T-helper 1 cell treated with Interleukin-12 subunit alpha and Interleukin-12 subunit beta and Interleukin-4 antibody, amounts not matched to agents 30 ng/mL and 1 ng/mL, for 36 hours (primary cell): Measurements from ENCODE around the gene COL4A4. TPM values are rescaled to one million over a fixed set of nuclear protein-coding genes. Genes with fewer than 3 reads are reported as not detected.

Source experiments
- intact Hi-C: fragments of 100-400 bp; cut with micrococcal nuclease; formaldehyde crosslinking; loops from one replicate; pipeline ENCODE4 v1.15.1; 2024
- total RNA-seq: library from RNA; stranded (reverse); gene quantifications from 2 replicates; pipeline ENCODE4 v1.2.3, GENCODE V29; 2022

The COL4A4 gene
- total RNA-seq, 1 donor from 2014 or later, result not detected

DNA sequence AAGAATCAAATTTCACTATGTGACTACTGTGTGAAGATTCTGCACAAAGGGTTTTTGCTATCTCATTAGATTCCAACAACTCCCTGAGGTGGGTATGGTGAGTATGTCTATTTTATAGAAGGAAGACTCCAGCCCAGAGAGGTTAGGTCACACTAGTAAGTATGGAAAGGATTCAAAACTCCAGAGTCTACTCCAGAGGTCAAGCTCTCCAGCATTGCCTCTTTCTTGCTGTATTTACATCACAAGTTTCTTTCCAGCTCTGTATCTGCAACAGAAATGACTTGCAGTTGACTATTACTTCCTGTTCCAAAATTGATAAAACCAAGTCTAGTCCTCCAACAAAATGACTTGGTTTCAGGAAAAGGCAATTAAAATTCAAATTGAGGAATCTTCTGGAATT is 2.1 kb downstream of the COL4A4 start:
- intact Hi-C loops, result no loop called here

DNA sequence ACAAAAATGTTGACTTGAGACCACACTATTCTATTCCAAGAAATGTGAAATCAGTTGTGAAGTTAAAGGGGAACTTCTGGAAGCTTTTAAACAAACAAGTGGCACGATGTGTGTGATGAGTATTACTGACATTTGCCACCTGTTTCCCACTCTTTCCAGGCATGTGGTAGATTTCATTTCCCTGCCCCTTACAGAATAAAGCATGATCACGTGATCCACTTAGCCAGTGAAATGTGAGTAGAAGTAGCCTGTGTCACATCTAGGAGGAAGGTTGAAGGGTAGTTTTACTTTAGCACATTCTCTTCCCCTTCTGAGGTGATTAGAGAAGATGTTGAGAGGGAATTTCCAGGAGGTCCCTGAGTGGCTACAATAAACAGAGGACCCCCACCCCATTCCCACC is 3.8 kb downstream of the COL4A4 start:
- intact Hi-C loops, result no loop called here

DNA sequence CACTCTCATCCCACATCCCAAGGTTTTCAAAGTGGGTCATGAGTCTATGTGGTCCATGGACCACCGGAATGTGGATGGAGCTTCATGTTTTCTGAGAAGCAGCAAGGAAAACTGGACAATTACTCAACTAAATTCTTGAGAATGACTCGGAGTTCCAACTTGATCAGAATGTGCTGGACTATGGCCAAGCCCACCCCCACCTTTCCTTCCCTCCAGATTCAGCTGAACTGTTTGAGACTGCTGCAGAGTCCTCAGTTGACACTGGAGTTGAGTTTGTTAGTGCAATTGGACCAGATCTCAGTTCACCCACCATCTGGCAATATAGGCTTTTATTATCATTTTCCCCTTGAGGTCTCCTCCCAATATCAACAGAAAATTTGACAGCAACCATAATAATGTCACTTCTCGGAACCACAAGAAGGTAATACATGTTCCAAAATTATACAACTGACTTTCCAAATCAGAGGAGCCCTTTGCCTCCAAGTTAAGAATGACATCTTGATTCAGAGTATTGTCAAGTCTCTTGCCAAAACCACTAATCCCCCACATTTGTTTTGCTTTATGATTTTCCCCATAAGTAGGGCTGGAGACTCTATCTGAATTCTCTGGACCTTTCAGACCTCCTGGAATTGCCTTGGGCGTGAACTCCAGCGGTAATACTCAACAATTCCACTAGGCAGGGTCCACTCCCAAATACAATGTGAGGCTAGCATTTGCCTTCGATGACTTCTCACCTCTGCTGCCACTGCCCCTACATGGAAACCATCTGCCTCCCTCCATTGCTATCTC is 8.8 kb downstream of the COL4A4 start:
- intact Hi-C loops, result no loop called here

DNA sequence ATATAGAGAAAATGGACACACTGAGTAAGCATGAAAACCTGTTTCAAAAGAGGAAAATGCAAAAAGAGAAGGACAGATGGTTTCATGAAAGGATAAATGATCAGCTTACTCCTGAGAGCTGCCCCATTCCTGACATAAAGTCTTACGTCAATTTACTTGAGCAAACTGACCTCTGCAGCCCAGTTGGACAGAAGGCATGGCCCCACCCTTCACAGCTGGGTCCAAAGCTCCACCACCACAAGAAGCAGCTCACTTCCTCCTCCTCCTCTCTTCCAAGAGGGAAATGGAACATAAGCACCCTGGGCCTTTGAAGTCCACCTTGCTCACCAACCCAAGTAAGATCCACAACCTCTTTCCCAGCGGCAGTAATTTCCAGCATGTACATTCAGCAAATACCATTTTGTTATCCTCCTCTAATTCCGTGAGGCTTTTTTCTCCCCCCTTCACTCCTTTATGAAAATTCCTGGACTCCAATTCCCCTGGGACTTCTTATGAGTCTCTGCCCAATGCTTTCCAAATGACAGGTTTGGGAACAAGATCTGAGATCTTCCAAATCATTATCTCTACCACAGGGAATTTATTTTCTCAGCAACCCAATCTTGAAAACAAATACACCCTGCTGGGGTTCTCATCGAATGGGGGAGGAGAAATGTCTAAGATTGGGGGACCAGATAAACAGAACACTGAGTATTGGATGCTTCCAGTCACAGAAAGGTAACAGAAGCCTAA is 10.1 kb downstream of the COL4A4 start:
- intact Hi-C loops, result no loop called here

DNA sequence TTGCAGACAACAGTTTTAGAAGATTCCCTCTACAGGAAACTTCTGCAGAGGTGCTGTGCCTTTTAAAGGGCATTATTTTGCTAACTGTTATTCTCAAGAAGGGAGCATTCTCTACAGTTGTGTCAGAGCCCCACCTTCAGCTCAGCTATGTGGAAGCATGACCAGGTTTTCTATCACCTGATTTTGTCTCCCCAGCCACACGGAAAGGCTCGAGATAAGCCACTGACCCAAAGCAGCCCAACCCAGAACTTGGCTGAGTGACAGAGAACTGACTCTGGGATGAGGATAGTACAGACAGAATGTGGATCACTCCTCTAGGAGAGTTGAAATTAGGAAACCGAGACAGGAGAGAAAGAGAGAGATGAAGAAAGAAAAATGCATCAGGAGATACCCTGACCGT is 10.7 kb downstream of the COL4A4 start:
- intact Hi-C loops, result no loop called here

DNA sequence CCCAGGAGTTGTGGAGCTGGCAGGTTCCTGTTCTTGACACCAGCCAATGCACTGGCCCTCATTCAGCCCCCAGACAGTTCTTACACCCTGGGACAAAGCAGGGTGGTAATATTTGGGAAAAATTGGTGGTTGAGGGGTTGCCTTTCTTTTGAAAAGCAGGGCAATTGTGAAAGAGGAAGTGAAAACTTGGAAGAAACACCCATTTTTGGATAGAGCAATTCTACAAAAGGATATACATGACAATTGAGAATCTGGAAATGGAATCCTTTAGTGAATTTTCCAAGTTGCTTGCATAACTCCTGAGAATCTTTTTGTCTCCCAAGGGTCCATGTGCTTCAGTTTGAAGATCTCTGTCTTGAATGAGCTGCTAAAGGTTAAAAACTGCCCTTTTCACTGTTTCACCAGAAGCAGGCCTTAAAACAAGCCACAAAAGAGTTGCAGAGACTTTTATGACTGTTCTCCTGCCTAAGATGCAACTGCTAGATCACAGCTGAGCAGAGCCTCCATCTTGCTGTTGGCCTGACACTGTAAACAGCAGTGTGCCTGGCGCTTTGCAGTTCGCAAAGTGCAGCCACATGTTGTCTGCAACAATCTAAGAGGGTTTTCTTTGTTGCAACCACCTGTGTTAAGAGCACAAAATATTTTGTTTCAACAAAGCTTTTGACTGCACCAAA is 11.8 kb downstream of the COL4A4 start:
- intact Hi-C loops, result no loop called here

DNA sequence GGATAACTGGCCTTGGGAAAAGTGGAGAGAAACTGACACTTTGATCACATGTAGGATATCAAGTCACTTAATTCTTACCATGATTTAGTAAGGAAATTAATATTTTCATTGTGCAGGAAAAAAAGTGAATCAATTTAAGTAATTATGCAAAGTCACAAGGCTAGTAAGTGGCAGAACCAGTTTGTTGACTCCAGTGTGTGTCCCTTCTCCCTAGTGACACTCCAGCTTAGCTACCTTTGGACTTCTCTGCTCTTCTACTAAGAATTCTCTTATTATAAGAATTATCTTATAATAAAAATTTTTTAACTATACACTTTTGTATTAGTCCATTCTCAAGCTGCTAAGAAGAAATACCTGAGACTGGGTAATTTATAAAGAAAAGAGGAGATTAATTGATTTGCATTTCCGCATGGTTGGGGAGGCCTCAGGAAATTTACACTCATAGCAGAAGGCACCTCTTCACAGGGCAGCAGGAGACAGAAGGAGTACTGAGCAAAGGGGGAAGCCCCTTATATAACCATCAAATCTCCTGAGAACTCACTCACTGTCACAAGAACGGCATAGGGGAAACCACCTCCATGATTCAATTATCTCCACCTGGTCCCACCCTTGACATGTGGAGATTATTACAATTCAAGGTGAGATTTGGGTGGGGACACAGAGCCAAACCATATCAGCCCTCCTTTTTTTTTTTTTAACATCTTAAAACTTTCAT is 13.6 kb downstream of the COL4A4 start:
- intact Hi-C loops, result no loop called here

DNA sequence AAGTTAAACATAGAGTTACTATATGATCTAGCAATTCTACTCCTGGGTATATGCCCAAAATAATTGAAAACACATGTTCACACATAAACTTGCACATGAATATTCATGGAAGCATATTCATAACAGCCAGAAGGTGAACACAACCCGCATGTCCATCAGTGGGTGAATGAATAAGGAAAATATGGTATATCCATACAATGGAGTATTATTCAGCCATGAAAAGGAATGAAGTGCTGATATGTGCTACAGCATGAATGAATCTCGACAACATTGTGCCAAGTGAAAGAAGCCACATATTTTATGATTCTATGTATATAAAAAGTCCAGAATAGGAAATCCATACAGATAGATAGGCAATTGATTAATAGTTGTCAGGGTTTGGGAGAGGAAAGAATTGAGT is 15.9 kb downstream of the COL4A4 start:
- intact Hi-C loops, result no loop called here

DNA sequence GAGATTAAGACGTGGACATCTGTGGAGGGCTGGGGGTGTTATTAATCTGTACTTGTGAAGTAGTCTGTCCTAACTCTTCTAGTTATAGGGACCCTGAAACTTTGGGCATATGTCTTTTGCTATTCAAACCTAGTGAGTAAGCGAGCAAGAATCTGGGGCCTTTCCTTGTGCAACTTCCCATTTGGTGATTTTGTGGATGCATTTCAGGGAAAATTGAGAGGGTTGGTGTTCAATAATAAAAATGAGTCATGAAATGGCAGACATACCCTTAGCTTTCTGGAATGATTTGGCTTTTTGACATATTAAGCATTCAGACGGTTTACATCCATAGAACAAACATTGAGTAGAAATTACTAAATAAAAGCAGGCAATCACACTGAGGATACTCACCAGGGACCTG is 17.0 kb downstream of the COL4A4 start:
- intact Hi-C loops, result no loop called here

DNA sequence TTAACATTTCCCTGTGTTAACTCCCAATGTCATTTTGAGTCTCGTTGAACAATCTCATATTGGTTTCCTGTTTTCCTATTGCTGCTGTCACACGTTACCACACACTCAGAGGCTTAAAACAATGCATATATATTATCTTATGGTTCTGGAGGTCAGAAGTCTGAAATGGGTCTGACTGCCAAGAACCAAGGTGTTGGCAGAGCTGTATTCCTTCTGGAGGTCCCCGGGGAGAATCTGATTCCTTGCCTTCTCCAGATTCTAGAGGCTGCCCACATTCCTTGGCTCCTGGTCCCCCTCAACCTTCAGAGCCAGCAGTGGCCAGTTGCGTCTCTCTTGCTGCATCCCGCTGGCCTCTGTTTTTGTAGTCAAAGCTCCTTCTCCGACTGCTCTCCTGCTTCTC is 17.5 kb downstream of the COL4A4 start:
- intact Hi-C loops, result no loop called here

DNA sequence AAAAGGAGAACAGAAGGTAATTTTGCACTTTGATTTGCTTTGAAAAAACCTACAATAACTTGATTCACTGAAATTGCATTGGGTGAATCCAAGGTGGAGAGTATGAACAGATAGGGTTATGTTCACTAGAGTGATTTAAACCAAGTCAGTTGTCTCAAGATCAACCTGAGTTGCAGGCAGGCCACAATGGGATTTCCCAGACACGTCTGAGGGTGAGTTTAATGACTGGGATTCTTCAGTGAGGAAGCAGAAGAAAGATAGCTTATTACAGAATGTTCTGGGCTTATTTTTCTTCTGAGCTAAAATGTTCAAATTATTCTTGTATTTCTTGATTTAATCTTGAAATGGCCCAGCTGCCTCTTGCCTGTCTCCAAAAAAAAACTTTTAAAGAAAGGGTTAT is 20.1 kb downstream of the COL4A4 start:
- intact Hi-C loops, result no loop called here

DNA sequence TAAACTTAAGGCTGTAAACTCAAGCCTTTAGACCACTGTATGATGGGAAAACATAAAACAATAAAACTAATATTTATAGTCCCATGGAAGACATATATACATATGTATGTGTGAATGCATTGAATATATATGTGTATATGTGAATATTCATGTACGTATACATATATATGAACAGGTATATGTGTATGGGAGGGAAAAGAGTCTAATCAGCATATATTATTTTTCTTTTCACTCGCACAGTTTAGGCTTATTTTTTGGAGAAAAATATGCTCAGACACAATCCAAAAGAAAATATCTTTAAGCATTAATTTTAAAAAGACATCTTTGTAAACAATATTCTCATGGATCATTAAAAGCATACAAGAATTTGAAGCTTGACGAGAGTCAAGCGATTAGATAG is 22.7 kb downstream of the COL4A4 start:
- intact Hi-C loops, result no loop called here

DNA sequence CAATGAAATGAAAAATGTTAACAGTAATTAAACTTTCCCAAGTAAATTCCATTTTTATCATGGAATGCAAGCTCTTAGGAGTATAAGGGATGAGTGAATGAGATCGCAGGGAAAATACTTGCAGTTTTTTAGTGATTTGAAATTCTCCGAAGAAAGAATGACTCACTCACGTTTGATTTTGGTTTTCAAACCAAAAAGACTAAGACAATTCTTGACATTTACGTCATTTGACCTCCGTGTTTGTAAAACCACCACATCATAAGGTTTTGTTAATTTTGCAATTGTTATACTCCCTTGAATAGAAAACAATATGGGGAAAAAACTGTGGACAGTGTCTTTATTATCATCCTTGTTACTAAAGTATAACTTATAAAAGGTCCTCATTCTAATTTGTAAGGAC is 29.4 kb downstream of the COL4A4 start:
- intact Hi-C loops, result no loop called here

DNA sequence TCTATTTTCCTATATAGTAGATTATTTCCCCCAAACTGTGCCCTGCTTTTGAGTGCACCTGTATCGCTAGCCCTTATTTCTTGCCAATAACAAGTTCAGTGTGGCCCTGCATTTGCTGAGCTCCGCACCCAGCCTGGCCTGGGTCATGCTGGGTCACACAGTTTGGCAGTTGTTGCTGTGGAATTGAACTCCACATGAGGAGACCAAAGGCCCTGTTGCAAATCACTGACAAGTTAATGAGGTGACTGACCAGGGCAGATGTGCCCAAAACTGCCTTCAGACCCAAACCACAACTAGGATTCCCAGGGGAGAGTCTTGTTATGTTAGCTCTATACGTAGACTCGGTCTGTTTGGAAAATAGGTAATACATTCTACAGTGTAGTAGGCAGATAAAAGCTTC is 31.0 kb downstream of the COL4A4 start:
- intact Hi-C loops, result no loop called here

DNA sequence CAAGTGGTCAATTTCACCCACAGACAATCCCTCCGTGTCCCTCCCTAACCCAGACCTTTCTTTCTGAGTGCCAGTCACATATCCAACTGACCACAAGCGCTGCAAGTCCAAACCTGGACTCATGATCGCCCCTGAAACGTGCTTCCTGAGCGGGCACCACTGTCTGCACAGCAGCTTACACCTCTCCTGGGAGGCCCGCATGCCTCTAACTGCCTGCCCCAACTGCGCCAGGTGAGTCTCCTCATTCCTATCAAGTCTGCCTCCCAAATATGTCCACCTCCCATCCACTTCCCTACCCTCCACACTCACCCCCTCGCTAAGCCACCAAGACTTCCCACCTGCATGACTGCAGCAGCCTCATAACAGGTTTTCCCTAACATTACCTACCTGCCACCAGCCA is 33.4 kb downstream of the COL4A4 start:
- intact Hi-C loops, result loop anchor here (1.0 to 2.0 kb wide), 2 partner anchors 108 to 754 kb away; no protein-coding TSS in a partner anchor

DNA sequence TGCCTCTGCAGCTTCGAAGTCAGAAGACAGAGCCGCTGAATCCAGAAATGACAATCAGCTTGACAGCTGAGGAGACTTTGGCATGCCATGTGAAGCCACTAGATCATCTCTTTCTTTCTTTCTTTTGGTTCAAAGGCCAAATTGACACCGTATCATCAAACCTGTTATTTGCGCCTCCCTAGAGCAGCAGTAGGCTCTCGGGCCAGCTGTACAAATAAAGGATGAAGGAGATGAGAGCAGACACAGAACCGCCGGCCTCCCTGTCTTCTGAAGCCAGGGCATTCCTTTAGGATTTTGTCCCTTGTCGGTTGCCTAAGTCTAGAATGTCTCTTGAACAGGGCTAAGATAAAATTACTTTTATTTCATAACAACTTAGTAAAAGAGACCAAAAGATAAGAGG is 36.8 kb downstream of the COL4A4 start:
- intact Hi-C loops, result no loop called here

DNA sequence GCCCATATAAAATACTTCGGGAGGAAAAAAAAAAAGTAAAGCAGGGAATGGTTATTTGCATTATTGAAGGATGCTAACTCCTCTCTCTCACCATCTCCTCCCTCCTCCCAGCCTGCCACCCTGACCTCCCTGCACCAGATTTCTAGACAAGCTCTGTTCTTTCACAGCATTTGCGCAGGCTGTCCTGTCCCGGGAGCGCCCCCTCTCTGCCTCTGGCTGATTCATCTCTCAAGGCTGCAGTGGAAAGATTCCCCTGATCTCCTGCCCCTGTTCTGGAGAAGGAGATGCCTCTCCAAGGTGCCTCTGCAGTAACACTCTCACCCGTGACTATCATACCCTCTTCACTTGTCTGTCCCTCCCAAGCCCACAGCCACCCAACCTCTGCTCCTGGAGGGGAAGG is 38.5 kb downstream of the COL4A4 start:
- intact Hi-C loops, result no loop called here

DNA sequence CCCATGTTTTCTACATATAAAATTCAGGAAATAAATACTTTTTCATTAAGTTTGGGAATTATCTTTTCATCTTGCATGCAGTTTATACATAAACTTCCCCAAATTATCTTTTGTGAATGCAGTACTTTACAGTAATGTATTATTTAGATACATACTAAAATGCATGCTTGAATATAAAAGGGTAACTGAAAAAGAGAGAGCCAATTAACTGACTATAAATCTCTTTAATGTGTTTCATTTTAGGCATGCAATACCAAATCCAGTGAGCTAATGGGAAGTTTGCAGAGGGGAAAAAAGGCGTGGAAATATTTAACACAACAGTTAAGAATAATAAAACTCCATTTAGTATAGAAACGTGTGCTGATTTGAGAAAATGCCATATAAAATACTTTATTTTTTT is 39.2 kb downstream of the COL4A4 start:
- intact Hi-C loops, result no loop called here

DNA sequence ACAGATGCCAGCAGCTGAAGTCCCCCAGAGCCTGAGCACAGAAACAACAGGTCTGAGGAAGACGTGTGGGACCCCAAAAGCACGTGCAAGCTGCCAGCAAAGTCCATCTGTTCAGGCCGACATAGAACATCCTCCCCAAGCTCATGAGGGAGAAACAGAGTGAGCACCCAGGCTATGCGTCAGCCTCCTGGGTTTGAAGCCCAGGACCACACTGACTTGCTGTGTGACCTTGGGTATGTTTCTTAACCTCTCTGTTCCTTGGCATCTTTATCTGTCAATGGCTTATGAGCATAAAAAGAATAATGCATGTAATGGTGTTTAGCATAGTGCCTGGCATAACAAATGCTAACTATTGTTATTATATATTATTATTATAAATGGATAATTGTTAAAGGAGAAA is 40.3 kb downstream of the COL4A4 start:
- intact Hi-C loops, result no loop called here

DNA sequence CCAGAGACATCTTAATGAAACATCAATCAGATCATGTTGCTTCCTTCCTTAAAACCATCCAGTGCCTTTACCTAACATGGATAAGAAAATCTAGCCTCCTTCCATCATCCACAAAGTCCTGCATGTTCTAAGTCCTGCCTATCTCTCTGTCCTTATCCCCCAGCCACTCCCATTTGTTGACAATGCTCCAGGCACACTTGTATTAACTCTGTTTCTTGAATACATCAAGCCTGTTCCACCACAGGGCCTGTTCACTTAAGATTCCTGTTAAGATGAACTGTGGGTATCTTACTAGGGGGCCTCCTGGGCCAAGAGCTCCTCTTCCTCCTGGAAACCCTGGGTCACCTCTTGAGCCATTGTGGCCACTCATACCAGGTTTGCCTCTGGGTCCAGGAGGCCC is 45.7 kb downstream of the COL4A4 start:
- intact Hi-C loops, result no loop called here

DNA sequence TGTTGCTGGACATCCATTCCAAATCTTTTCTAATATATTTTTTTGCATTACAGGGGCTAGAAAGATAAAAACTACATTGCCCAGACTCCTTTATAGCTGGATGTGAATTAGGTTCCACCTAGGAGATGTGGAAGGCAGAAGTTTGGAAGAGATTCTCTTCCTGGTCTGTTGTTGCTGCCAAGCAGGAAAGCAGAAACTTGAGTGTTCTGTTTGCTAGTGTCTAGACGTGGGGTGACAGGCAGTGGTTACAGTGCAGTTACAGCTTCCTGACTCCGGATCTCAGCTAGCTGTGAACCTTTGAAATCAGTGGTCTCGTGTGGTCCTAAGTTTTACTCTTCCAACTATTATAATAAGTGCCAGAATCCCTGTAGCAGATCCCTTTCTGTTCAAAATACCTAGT is 46.2 kb downstream of the COL4A4 start:
- intact Hi-C loops, result no loop called here

DNA sequence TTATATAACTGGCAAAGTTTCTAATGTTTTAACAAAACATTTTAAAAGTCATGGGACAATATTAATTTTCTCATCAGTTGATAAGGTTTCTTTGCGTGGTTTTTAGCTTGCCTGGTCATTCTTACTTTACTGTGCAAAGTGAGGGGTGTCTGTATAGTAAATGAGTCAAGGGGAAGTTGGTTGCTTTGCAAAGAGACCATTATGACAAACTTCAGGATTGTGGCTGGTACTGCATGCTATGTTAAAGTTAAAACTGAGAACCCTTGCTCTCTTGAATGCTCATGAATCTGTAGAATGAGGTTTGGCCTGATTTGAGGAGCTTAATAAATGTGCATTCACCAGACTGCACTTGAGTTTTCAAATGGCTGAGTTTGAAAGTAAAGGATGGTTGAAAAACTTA is 47.0 kb downstream of the COL4A4 start:
- intact Hi-C loops, result no loop called here
